ENCODE data around the gene CDK5RAP3.

DNA sequence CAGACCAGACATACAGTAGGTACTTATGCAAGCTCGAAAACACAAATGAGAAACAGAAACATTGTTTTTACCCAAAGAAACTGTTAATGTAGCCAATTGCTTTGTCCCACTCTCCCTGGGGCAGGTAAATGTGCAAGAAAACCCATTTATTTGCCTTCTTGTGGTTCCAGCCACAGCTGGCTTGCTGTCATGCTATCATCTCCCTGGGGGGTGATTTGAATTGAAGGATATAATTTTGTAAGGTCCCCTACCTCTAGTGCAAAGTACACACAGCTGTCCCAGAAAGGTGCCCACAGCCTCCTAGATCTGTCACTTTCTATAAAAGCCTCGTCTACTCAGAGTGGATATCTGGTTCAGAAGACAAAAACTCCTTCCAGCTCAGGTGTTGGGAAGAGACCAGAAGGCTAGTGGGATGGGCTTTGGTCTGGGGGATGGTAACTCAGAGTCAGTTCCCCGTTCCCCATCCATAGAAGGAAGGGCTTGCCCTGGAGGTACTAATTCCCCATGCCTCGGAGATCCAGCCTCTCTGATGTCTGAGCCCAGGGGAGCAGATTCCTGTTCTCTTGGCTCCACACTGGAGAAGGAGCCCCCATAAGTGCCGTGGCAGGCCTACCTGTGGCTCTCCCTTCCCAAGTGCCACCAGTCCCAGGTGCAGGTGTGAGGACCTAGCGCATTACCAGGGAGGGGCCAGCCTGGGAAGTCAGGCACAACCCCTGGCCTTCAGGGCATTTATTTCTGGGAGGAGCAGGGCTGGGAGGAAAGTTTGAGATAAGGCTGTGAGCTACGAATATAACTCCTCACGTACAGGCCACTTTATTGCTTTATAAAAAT is 10.9 kb upstream of the CDK5RAP3 start:
- TF ChIP-seq POLR2A (IDR thresholded peaks at IDR 0.05; ENCODE audit: low read depth, low read length): no peak
- TF ChIP-seq TAF1 (IDR thresholded peaks at IDR 0.05; ENCODE audit: borderline replicate concordance, low read depth, low read length): no peak
- no peak for TF ChIP-seq POLR2AphosphoS5 (IDR thresholded peaks at IDR 0.05; ENCODE audit: low read depth, low read length)
